Neural cell (in vitro differentiated cells): ENCODE data around the gene KRT82. TPM values are rescaled to one million over a fixed set of nuclear protein-coding genes. Genes with fewer than 3 reads are reported as not detected.

ENCODE experiments used
- H2AFZ ChIP-seq: fragments of 200-600, 300-800 bp; sonication (generic), shearing (Covaris generic); 2 replicates; pipeline ENCODE4 v1.6.0; 2014; ENCODE audit warnings: low read depth, mild to moderate bottlenecking, antibody characterized with exemption, low read length, moderate library complexity
- H3F3A ChIP-seq: fragments of 200-600 bp; shearing (Covaris generic); 2 replicates; pipeline ENCODE4 v1.6.1; 2016; ENCODE audit warnings: mild to moderate bottlenecking, moderate library complexity, mixed read lengths, antibody characterized with exemption, low read length; ENCODE audit not compliant: insufficient read depth, poor library complexity, severe bottlenecking
- H3K27ac ChIP-seq: fragments of 200-600, 300-800 bp; sonication (generic), shearing (Covaris generic); 2 replicates; pipeline ENCODE4 v1.5.1; 2014; ENCODE audit warnings: mild to moderate bottlenecking, low read length, moderate library complexity
- H3K27me3 ChIP-seq: fragments of 300-800, 200-600 bp; sonication (generic), shearing (Covaris generic); 2 replicates; pipeline ENCODE4 v1.6.0; 2014; ENCODE audit warnings: mild to moderate bottlenecking, low read depth, low read length, moderate library complexity; ENCODE audit not compliant: insufficient read depth
- H3K36me3 ChIP-seq: fragments of 300-800, 200-600 bp; sonication (generic), shearing (Covaris generic); 2 replicates; pipeline ENCODE4 v1.5.1; 2014; ENCODE audit warnings: mild to moderate bottlenecking, antibody characterized with exemption, low read length, moderate library complexity; ENCODE audit not compliant: insufficient read depth
- H3K4me2 ChIP-seq: fragments of 300-800, 200-600 bp; sonication (generic), shearing (Covaris generic); 2 replicates; pipeline ENCODE4 v1.6.0; 2014; ENCODE audit warnings: mild to moderate bottlenecking, low read length
- H3K4me3 ChIP-seq: fragments of 300-800, 200-600 bp; sonication (generic), shearing (Covaris generic); 2 replicates; pipeline ENCODE4 v1.5.1; 2014; ENCODE audit warnings: mild to moderate bottlenecking, low read length, moderate library complexity
- H3K79me2 ChIP-seq: fragments of 200-600 bp; shearing (Covaris generic); replicated peaks from 2 replicates; pipeline ENCODE4 v1.6.0; 2014; ENCODE audit warnings: mild to moderate bottlenecking, low read length, moderate library complexity; ENCODE audit not compliant: insufficient read depth
- H3K9ac ChIP-seq: fragments of 300-800, 200-600 bp; sonication (generic), shearing (Covaris generic); 2 replicates; pipeline ENCODE4 v1.6.1; 2016; ENCODE audit warnings: mild to moderate bottlenecking, low read length, mixed read lengths
- H3K9me2 ChIP-seq: fragments of 200-600 bp; shearing (Covaris generic); 2 replicates; pipeline ENCODE4 v1.6.1; 2016; ENCODE audit warnings: mild to moderate bottlenecking, low read length, mixed read lengths; ENCODE audit not compliant: insufficient read depth
- H3K9me3 ChIP-seq: fragments of 200-600, 300-800 bp; sonication (generic), shearing (Covaris generic); 2 replicates; pipeline ENCODE4 v1.6.1; 2016; ENCODE audit warnings: mild to moderate bottlenecking, mixed run types, low read length, moderate library complexity, mixed read lengths
- H4K20me1 ChIP-seq: fragments of 200-600 bp; shearing (Covaris generic); 2 replicates; pipeline ENCODE4 v1.6.1; 2016; ENCODE audit warnings: mild to moderate bottlenecking, mixed run types; ENCODE audit not compliant: insufficient read depth
- CTCF ChIP-seq: fragments of 450-650 bp; IDR thresholded peaks from 2 replicates; pipeline ENCODE4 v1.5.1; 2014; ENCODE audit warnings: antibody characterized with exemption, mild to moderate bottlenecking, moderate library complexity; ENCODE audit not compliant: poor library complexity, severe bottlenecking
- EP300 ChIP-seq: fragments of 450-650 bp; conservative IDR thresholded peaks from 2 replicates; pipeline ENCODE4 v1.6.1; 2014; ENCODE audit warnings: antibody characterized with exemption, mild to moderate bottlenecking, moderate library complexity; ENCODE audit not compliant: poor library complexity, severe bottlenecking
- EZH2 ChIP-seq: fragments of 200-600, 300-800 bp; shearing (Covaris generic), sonication (generic); IDR thresholded peaks from 2 replicates; pipeline ENCODE4 v1.6.1; 2014; ENCODE audit warnings: antibody characterized with exemption, low read length, borderline replicate concordance, mild to moderate bottlenecking; ENCODE audit not compliant: insufficient read depth, poor library complexity, severe bottlenecking
- MXI1 ChIP-seq: fragments of 450-650 bp; conservative IDR thresholded peaks from 2 replicates; pipeline ENCODE4 v1.6.1; 2014; ENCODE audit warnings: antibody characterized with exemption, mild to moderate bottlenecking; ENCODE audit not compliant: poor library complexity, severe bottlenecking
- POLR2AphosphoS5 ChIP-seq: IDR thresholded peaks from 2 replicates; pipeline ENCODE4 v1.6.1; 2012
- RAD21 ChIP-seq: fragments of 450-650 bp; conservative IDR thresholded peaks from 2 replicates; pipeline ENCODE4 v1.6.1; 2014; ENCODE audit warnings: antibody characterized with exemption, mild to moderate bottlenecking, moderate library complexity
- SMC3 ChIP-seq: fragments of 450-650 bp; conservative IDR thresholded peaks from 2 replicates; pipeline ENCODE4 v1.6.1; 2014; ENCODE audit warnings: antibody characterized with exemption, mild to moderate bottlenecking, moderate library complexity; ENCODE audit not compliant: poor library complexity
- TAF1 ChIP-seq: IDR thresholded peaks from 2 replicates; pipeline ENCODE4 v1.6.1; 2012; ENCODE audit warnings: low read depth
- polyA plus RNA-seq: library from polyadenylated mRNA; depleted of rRNA; stranded (reverse); fragments of >200 nt; gene quantifications from 2 replicates; pipeline ENCODE4 v1.2.3, GENCODE V29; 2014
- TF ChIP-seq, protein P1 (sequence below): IDR thresholded peaks from 2 replicates; pipeline ENCODE4 v1.6.1; 2012; ENCODE audit warnings: borderline replicate concordance

The KRT82 gene
- polyA plus RNA-seq, 1 donor from 2014 or later: not detected

DNA sequence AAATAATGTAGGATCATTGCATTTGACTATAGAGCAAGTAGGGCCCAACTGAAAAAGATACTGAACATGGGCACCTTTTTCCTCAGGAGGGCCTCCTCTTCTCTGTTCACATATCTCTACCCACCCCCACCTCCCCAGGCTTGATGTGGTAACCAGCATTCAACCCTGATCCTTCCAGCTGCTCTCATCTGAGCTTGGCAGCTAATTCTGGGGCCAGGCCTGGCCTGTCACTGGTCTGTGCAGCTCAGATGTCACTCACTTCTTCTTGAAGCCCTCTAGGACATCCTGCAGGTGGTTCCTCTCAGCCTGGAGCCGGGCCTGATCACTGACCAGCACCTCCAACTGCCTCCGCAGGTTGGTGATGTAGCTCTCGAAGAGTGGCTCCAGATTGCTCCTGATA, 22.8 kb downstream of the KRT82 start:
- Histone ChIP-seq H3K27me3 (no peaks in the 10 kb centered on the region), H3K36me3 (no peaks in the 10 kb centered on the region), H3F3A (no peaks in the 10 kb centered on the region), H4K20me1 (no peaks in the 10 kb centered on the region), H3K27ac (no peak overlapping the region), H3K9me3 (no peaks in the 10 kb centered on the region), H2AFZ (no peak overlapping the region), H3K79me2 (no peaks in the 10 kb centered on the region), H3K9me2 (no peaks in the 10 kb centered on the region), H3K4me3 (no peak overlapping the region), H3K4me2 (no peak overlapping the region), H3K9ac (no peak overlapping the region)
- TF ChIP-seq MXI1 (no peak), RAD21 (no peak), EZH2 (no peak), CTCF (no peak), EP300 (no peak), SMC3 (no peak), POLR2AphosphoS5 (no peak), TAF1 (no peak)
- TF ChIP-seq, protein P1, sequence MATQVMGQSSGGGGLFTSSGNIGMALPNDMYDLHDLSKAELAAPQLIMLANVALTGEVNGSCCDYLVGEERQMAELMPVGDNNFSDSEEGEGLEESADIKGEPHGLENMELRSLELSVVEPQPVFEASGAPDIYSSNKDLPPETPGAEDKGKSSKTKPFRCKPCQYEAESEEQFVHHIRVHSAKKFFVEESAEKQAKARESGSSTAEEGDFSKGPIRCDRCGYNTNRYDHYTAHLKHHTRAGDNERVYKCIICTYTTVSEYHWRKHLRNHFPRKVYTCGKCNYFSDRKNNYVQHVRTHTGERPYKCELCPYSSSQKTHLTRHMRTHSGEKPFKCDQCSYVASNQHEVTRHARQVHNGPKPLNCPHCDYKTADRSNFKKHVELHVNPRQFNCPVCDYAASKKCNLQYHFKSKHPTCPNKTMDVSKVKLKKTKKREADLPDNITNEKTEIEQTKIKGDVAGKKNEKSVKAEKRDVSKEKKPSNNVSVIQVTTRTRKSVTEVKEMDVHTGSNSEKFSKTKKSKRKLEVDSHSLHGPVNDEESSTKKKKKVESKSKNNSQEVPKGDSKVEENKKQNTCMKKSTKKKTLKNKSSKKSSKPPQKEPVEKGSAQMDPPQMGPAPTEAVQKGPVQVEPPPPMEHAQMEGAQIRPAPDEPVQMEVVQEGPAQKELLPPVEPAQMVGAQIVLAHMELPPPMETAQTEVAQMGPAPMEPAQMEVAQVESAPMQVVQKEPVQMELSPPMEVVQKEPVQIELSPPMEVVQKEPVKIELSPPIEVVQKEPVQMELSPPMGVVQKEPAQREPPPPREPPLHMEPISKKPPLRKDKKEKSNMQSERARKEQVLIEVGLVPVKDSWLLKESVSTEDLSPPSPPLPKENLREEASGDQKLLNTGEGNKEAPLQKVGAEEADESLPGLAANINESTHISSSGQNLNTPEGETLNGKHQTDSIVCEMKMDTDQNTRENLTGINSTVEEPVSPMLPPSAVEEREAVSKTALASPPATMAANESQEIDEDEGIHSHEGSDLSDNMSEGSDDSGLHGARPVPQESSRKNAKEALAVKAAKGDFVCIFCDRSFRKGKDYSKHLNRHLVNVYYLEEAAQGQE: no peak

DNA sequence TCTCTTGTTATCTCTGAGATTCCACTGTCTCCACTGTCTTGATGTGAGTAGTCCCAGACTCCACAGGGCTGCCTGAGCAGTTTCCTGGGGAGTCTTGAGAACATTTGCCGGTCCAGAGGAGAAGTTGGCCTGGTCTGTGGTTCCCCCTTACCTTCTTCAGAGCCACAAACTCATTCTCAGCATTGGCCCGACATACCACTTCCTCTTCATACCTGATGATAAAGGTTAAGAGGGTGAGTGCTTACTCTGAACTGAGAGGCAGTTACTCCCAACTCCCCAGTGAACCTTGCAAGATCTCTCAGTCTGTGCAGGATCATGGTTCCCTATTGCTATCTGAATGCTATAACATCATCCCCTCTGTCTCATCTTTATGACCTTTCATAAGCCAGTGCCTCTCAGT, 23.3 kb downstream of the KRT82 start:
- Histone ChIP-seq H3K9me3 (no peaks in the 10 kb centered on the region), H3K4me3 (no peak overlapping the region), H3K27me3 (no peaks in the 10 kb centered on the region), H3K9ac (no peak overlapping the region), H3K36me3 (no peaks in the 10 kb centered on the region), H3K9me2 (no peaks in the 10 kb centered on the region), H3K27ac (no peak overlapping the region), H3K79me2 (no peaks in the 10 kb centered on the region), H3F3A (no peaks in the 10 kb centered on the region), H4K20me1 (no peaks in the 10 kb centered on the region), H3K4me2 (no peak overlapping the region), H2AFZ (no peak overlapping the region)
- no peak for TF ChIP-seq EP300
- TF ChIP-seq, protein P1: no peak
- TF ChIP-seq RAD21: no peak
- no peak for TF ChIP-seq MXI1
- TF ChIP-seq EZH2: no peak
- TF ChIP-seq TAF1: no peak
- no peak for TF ChIP-seq CTCF
- TF ChIP-seq POLR2AphosphoS5: no peak
- no peak for TF ChIP-seq SMC3
